Stimulated activated CD4-positive, alpha-beta T cell treated with anti-CD3 and anti-CD28 coated beads, Interleukin-4, amount 100 ng/mL, for 4 hours (primary cell): ENCODE measurements around the gene ELK3.
A peak's percentile ranks its signal among the peaks of the same experiment; 100 is the strongest.

Experiments used
- DNase-seq, 2 experiments: peaks; one replicate each; pipeline ENCODE4 v3.0.0-alpha.2; 2020

Gene ELK3

DNA sequence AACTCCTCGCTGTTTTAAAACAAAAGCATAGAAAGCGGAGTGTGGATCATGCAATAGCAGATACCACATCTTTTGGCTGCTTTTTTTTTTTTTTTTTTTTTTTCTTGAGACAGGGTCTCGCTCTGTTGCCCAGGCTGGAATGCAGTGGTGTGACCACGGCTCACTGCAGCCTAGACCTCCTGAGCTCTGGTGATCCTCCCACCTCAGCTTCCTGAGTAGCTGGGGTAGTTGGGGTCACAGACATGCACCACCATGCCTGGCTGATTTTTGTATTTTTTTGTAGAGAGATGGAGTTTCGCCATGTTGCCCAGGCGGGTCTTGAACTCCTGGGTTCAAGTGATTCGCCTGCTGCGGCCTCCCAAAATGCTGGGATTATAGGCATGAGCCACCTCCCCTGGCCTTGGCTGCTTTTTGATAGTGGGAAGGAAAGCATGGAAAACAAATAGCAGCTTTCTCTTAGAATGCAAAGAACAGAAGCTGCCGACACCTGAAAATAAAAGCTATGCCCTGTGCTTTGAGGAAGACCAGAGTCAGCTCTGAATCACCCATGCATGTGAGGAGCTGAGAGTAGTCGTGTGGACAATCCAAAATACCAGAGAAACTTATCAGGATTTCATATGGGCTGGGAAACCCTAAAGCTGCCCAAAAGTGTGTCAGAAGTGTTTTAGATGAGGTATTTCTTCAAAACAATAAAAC lies 3.6 kb upstream of the ELK3 start:
- DNase-seq: no peak

DNA sequence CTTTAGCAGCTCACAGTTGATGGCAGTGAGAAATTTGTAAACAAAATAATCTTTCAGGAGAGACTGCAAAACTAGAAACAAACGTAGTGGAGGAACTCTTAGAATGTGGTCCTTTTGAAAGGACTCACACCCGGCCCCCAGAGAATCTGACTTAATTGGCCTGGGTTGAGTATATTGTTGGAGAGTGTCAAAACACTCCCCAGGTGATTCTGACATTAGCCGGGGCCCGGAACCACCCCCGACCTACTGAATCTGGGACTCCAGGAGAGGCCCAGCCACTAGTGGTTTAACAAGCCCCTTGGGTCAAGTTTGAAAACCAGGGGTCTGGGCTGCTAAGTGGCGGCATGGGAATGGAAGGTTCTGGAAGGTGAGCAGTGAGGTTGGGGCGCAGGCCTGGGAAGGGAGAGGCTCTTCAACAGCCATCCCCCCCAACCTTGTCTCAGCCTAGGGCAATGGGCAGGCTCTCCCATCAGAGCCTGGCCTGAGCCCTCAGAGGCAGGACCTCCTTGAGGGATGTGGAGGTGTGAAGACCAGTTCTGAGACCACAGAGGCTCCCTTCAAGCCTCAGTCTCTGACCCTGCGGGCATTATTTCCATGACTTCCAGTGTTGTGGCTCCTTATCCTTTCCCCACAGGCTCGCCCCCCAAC lies 1.1 kb upstream of the ELK3 start:
- DNase-seq: no peak

DNA sequence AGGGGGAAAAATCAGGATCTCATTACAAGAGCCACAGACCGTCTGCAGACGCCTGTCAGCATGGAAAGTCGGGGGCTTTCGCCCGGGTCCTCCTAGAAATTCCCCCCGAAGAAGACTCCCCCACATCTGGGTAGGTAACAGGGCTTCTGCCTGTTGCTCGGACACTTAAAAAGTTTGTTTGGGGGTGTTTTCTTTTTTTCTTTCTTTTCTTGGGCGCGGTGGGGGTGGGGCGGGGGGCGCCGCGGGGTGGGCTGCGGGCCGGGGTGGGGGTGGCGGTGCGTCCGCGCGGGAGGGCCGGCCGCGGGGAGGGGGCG lies 358 bp downstream of the ELK3 start:
- DNase-seq: no peak

DNA sequence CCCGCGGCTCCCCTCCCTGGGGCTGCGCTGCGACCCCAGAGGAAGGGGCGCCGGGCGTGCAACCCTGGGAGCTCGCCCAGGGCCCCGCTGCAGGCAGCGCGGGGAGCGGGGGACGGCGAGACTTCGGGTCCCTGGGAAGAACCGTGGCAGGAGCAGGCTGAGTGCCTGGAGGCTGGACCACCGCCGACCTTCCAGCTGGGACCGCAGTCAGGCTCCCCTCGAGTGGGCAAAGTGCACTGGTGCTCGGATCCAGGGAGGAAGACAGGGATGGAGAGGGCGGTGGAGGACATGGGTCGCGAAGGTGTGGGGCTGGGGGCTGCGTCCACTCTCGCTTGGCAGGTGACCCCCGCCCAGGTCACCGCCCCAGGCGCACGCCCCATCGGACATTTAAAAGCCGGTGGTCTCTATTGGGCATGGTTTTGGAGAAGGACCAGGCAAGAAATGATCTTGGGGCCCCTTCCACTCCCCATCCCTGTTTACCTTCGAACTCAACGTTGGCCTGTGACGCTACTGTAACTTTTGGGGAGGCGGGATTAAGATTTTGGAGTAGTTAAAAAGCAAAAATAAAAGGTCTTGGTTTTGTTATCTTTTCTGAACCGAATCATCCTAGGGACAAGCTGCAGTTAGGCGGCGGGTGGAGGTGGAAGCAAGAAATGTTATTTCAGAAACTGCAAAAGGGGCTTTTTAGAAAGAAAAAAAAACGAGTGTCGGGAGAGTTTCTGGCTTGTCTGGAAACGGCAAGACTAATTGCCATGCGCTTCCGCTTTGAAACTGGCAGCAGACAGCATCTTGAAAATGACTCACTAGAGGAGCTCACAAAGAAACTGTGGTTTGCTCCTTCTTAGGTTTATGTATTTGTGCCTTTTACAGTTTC lies 1.0 kb downstream of the ELK3 start:
- peak; percentile 61 to 84 for DNase-seq

DNA sequence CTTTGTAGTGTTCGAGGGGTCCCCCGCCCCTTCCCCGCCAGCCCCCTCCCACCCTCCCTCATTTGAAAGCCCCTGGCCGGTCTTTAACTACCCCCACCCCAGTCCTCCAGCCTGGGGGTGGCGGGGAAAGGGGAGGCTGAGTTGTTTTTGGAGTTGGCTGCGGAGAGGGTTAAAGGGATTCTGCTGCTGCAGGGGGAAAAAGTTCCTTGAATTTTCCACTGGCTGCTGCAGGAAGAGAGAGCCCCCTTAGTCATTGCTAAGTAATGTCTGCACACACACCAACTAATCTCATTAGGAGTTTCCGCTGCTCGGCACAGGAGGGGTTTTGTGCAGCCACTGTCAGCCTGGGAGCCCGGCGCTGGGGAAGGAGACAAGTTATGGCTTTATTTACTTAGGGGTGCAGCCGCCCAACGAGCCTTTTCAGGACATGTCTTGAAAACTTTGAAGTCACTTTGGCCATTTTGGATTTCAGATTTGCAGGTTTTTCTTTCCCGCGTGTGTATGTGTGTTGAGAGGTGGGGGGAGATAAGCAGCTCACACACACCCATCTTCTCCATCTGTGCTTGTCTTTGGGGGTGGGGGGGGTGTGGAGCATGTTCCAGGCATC lies 1.8 kb downstream of the ELK3 start:
- DNase-seq: peak; percentile 45 to 50

DNA sequence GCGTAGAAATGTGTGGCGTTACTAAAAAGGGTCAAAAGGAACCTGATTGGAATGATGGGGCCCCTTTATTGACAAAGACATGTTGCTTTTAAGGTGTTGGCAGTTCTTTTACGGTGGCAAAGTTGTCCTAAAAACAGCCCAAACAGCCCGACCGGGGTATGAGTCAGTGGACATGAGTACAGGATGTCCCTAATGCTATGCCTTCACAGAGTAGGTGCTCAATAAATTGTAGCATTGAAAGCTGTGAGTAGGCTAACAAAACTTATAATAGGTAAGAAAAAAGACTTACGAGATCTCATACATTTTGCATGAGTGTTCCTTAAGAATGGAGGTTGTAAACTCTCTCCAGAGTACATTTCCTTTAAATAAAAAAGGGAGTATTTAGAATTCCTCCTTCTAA lies 2.6 kb downstream of the ELK3 start:
- DNase-seq: peak in 1 of 2 experiments; percentile 13

DNA sequence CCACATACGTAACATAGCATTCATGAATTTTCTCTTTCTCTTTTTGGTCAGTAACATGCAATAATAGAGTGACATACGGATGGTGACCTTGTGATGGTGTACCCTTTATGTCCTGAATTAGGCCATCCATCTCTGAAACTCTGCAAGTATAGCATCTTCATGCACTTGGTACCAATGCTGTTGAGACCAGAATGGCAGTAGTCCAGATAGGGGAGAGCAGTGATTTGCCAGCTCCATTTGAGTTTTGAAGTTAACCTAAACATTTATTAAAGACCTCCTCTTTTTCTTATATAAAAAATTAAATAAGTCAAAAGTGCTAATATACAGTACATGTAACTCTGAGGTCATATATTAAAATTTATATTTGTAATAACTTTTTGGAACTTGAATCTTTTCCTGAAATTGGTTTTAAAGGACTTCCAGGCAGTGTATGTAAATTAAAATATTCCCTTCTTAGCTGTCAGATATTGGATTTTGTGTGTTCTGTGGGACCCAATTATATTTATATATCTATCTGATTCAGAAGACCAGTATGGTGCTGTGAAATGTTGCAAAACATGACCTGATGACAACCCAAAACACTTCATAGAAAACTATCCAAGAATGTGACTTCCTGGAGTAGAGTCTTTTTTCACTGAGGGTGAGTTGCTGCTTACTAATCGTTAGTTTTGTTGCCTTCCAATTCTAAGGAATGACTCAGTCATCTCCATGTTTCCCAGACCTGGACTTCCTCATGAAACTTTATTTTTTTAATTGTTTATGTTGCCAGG lies 3.5 kb downstream of the ELK3 start:
- no peak for DNase-seq

DNA sequence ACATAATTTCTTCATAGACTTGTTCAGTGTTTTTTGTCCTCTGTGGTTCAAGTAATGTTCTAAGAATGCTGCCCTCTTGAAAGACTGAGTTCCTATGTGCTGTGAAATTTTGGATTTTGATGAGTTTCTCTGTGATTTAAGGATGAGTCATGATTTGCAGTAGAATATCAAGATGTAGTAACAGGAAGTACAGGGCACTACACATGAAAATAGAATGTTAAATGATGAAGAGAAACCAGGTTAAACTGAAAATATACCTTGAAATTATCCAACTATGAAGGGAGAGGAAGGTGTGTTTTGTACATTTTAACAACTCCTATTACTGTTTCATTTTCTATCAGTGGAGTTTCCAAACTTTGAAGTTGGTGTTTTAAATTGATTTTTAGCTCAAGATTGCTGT lies 4.8 kb downstream of the ELK3 start:
- no peak for DNase-seq

DNA sequence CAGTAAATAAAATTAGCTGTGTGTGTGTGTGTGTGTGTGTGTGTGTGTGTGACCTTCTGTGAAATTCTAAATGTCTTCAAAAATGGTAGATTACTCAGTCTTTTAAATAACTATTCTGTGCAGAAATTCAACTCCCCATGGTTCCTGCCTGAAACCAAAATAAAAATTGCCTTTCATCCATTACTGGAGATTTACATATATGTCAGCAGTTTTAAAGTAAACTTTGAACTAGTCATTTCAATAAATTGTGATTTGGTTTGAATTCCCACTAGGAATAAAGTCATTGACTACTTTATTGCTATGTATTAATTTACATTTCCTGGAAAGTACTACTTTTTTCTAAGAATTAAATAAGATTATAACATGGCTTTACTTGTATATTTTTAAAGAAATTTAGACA lies 5.3 kb downstream of the ELK3 start:
- DNase-seq: no peak

DNA sequence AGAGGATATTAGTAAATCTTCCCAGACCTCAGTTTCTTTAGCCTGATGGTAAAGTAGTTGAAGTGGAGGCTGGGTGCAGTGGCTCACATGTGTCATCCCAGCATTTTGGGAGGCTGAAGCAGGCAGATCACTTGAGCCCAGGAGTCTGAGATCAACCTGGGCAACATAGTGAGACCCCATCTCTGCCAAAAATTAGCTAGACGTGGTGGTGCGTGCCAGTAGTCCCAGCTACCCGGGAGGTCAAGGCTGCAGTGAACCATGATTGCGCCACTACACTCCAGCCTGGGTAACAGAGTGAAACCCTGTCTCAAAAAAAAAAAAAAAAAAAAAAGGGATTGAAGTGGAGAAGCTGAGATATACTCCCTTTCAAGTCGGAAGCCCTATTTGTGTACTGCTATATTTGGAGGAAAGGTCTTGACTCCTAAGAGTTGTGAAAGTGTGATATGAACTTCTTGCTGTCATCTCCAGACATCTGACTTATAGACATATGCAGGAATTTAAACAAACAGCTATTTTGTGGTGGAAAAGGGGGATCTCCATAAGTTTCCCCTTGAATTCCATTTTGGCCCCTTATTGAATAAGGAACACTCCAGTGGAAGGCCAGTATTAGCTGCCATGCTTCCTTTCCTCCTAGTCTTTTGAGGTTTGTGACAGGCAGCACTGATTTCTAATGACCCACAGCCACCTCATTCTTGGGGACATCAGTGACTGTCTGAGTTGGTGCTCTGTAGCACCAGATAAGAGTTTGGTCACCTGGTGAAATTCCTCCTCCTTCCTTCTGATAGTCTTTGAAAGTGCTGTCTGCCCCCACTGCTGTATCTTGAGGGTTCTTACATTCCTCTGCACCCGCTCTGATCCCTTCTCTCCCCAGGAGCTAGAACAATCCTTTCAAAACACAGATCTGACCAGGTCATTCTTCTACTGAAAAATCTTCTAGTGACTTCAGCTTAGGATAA lies 7.4 kb downstream of the ELK3 start:
- no peak for DNase-seq

DNA sequence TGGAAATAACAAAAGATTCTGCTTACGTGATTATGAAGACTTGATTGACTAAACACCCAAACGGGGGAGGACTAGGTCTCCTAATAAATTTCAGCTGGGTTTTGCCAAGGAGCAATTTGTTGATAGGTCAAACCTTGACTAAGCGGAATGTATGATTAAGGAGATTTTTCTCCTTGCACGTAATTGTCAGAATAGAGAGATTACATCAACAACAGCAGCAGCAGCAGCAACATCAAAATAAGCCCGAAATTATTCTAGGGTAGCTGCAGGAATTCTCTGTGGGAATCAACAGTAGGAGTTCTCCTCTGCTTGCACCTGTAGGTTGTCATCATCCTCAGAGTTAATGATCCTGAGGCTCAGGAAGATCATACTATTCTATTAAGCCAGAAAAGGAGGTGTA lies 10.2 kb downstream of the ELK3 start:
- no peak for DNase-seq

DNA sequence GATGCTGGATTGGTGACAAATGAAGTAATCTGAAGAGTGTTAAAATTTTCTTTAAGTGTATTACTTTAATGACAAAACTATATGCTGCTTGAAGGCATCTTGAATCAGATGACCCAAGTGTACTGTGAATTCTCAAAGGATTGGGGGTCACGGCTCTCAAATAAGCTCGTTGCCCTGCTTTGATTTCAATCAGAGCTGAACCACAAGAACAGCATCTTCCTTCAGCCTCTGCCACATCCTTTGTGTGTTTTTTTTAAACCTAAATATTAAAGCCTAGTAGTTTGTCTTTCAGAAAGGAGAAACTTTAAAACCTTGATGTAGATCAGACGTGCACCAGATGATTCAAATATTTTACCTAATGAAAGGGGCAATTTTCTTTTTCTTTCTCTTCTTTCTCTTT lies 11.7 kb downstream of the ELK3 start:
- no peak for DNase-seq

DNA sequence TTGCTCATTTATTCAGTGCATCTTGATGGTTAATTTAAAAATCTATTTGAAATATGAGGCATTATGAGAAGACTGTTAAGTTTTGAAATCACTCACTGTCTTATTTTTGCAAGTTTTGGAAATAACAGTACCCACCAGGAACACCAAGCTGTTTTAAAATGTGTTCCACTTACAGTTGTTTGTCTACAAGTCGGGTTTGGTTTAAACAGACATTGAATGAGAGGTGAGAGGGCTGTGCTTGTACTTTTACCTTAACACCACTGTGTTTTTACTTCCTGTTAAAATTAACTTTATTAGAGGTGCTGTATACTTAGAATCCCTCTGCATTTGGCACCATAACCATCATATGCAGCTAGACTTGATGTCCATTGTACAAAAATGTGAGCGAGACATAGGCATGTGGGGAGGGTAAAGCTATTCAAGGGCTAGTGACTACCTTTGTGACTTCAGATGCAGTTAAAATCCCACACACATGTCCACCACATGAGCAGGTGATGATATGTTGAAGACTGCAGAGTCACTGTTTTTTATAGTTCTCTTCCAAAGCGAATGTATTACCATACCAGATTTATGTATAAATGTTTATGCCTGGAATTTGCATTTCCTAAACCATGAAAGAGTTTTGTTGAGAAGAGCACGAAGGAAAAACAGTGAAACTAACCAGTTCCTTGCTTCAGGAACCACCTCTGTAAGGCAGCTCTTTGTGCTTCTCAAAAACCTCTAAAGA lies 12.9 kb downstream of the ELK3 start:
- DNase-seq: no peak

DNA sequence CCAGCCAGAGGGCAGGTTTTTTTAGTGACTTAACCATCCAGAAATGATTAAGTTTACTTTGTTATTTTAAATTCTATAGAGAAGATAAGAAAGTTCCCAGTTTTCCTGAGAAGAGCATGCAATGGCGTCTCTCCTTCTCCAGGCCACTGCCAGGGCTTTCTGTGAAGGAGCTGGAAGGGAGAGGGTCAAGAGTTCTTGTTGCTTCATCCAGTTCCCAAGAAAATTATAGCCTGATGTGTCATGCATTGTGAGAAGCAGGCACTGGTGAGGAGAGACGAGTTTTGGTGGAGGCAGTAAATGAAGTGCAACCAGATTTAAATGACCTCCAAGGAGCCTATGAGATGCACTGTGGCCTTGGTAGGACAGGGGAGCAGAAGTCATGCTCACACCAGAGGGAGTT lies 14.2 kb downstream of the ELK3 start:
- DNase-seq: no peak

DNA sequence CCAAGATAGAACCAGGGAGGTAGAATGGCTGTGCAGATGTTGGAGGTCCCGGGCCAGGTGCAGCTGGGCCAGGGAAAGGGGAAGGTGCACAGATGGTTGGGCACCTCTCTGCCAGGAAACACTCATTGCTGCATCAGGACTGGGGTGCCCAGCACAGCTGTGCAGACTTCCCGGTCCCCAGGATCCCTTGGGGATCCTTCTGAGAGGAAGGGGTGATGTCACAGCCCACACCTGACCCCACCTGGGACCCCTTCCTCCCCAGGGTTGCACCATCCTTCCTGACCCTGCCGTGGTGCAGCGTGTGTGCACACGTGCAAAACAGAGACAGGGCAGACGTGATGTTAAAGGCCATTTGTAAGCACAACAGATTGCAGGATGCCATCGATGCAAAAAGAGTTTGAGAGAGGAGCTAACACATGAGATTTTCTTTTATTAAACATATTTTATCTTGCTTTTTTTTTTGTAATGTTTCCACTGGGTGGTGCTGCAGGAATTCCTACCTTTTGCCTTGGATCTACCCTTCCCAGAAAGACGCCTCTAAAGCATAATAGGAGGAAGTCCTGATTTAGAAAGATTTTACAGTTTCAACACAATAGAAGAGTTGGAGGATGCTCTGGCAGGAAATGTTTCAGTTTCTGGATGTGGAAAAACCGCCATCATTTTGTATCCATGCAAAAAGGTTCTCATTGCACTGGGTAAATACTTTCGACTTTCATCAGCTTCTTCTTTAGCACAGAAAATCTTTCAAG lies 14.8 kb downstream of the ELK3 start:
- DNase-seq: no peak

DNA sequence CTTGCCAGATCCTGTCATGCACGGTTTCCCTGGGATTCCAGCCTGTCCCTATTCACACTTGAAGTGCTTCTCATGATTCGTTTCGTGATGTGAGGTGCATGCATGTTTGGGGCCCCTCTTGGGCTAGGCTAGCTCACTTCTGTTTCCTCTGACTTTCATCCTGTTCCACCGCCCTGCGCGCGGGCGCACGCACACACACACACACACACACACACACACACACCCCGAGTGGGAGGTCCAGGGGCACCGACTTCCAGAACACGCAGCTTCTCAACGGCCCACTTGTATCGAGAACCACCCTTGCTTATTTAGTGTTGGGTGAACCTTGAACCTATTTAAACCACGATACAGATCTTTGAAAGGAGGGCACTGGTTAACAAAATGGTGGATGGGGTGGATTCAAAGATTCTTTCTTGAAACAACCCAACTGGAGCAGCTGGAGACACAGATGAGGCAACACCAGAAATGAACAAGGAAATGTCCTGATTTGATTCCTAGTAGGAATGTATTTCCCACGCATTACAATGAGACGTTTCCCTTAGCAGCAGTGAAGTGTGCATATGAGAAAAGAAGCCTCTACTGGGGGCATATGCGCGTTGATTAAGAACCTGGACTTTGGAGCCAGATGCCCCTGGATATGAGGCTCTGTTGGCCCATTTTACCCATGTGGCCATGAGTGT lies 16.3 kb downstream of the ELK3 start:
- peak; percentile 45 to 61 for DNase-seq

DNA sequence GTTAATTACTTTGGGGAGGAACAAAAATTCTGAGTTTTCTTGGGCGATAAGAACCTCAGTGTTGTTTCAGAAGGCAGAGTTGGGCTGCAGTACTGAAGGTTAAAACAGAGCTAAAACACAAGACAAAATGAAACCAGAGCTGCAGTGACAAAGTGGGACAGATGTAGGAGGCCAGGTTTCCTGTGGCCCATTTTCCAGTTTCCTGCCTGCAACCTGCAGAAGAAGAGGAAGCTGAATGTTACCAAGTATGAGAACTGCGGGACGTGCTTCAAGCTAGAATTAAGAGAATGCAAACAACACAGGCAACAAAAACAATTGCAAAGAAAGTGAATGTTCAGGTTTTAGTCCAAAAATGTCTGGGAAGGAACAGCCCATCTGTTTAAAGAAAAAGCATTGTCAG lies 17.8 kb downstream of the ELK3 start:
- peak in 1 of 2 experiments; percentile 25 for DNase-seq

DNA sequence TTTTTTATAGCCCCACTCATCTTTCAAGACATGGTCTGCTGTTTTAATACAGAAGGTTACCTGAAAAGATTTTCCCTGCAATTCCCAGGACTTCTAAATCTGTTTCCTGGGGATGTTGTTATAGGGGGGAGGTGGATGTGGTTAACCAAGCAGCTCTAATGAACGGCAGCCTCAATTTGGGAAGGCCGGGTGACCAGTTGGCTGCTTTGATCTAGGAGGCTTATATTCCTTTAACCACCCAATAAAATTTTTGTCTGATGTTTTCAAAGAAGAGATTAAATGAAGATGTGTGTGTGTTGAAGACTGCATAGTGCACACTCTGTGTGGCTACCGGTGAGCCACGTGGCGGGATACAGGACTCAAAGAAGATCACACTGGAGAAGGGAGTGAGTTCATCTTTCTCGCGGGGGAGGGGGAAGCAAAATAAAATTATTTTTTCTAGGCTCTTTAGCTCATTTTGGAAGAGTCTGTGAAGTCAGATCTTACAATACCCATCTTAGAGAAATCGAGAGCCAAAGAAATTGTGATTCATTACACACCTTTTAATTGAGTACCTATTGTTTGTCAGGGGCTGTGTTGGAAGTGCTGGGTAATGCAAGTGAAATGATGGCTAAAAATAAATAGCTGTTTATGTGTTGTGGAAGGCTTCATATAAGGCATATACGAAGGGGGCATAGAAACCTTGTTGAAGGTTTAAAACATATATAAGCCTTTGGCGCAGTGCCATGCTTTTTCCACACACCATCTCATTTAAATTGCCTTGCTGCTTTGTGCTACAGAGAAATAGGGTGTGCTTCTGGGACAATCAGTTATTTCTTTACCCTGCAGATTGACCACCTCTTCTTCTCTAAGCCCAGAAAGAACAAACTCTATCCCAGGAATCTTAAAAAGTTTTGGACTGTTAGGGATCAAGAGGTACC lies 18.5 kb downstream of the ELK3 start:
- no peak for DNase-seq
